MM.1S (cell line): ENCODE results near the gene PTPRN2.

ENCODE experiments used
- CTCF ChIP-seq: fragments of 300-600 bp; sonication (generic); IDR thresholded peaks from 2 replicates; pipeline ENCODE4 v1.5.1; 2016; ENCODE audit warnings: antibody characterized with exemption, low read length, mixed read lengths
- EZH2 ChIP-seq: fragments of 300-600 bp; sonication (generic); optimal IDR thresholded peaks from 2 replicates; pipeline ENCODE3; 2017; ENCODE audit warnings: low read depth, mild to moderate bottlenecking, antibody characterized with exemption, low read length, mixed read lengths
- EZH2phosphoT487 ChIP-seq: fragments of 300-600 bp; sonication (generic); IDR thresholded peaks from 2 replicates; pipeline ENCODE4 v1.6.1; 2018; ENCODE audit warnings: antibody characterized with exemption, low read length

- TF ChIP-seq CTCF (no peak), EZH2 (no peak), EZH2phosphoT487 (no peak)
Observed at GRCh38 chr7:158612546-158612945, 24.9 kb upstream of the PTPRN2 start.
